MCF 10A (cell line): Measurements from ENCODE around the gene MON2. TPM values are rescaled to one million over a fixed set of nuclear protein-coding genes. Genes with fewer than 3 reads are reported as not detected.
A peak's percentile ranks its signal among the peaks of the same experiment; 100 is the strongest.
"Not testable (repeated sequence)": the region's sequence is repeated elsewhere in the genome, so short reads cannot be mapped to it uniquely, and the experiment has no call there.

Experiments used
- BruUV-seq: library from RNA; stranded (reverse); fragments of 400-500 nt; replicated peaks from 2 replicates; lab custom pipeline; 2021; lab: Mats Ljungman, UMichigan
- CTCF ChIA-PET: fragments of 300-600 bp; sonication (Branson Sonifier 250); formaldehyde crosslinking; extraction: SDS; loops from one replicate; lab custom pipeline; 2021; ENCODE audit warnings: antibody characterized with exemption, inconsistent platforms; lab: Yijun Ruan, JAX
- POLR2A ChIA-PET: fragments of 300-600, 350-650 bp; sonication (Branson Sonifier 250); formaldehyde crosslinking; extraction: SDS; loops from one replicate; lab custom pipeline; 2020; ENCODE audit warnings: antibody characterized with exemption, inconsistent platforms; lab: Yijun Ruan, JAX
- DNase-seq: peaks from one replicate; pipeline ENCODE4 v3.0.0-alpha.2; 2018; ENCODE audit not compliant: unreplicated experiment
- H3K27ac Mint-ChIP-seq: one replicate; pipeline ENCODE4 v1.8.0; 2022; ENCODE audit warnings: mild to moderate bottlenecking, low read depth, mixed read lengths; ENCODE audit not compliant: unreplicated experiment
- H3K27me3 Mint-ChIP-seq: one replicate; pipeline ENCODE4 v1.8.0; 2022; ENCODE audit warnings: mixed read lengths; ENCODE audit not compliant: insufficient read depth, unreplicated experiment
- H3K36me3 Mint-ChIP-seq: one replicate; pipeline ENCODE4 v1.8.0; 2022; ENCODE audit warnings: mild to moderate bottlenecking, moderate library complexity, mixed read lengths; ENCODE audit not compliant: insufficient read depth, unreplicated experiment
- H3K4me1 Mint-ChIP-seq: one replicate; pipeline ENCODE4 v1.8.0; 2022; ENCODE audit warnings: mixed read lengths; ENCODE audit not compliant: insufficient read depth, unreplicated experiment
- H3K4me3 Mint-ChIP-seq: one replicate; pipeline ENCODE4 v1.8.0; 2022; ENCODE audit warnings: mild to moderate bottlenecking, moderate library complexity, mixed read lengths; ENCODE audit not compliant: unreplicated experiment
- H3K9me3 Mint-ChIP-seq: one replicate; pipeline ENCODE4 v1.8.0; 2022; ENCODE audit warnings: mixed read lengths; ENCODE audit not compliant: unreplicated experiment
- CTCF ChIP-seq: fragments of 200-600 bp; IDR thresholded peaks from one replicate; pipeline ENCODE4 v1.8.0; 2022; ENCODE audit warnings: antibody characterized with exemption, mild to moderate bottlenecking; ENCODE audit not compliant: unreplicated experiment
- intact Hi-C: fragments of 100-400 bp; cut with micrococcal nuclease; formaldehyde crosslinking; loops from 2 replicates; pipeline ENCODE4 v1.14.1; 2022
- total RNA-seq: library from RNA; stranded (reverse); gene quantifications from 2 replicates; pipeline ENCODE4 v1.2.3, GENCODE V29; 2022

MON2 gene
- total RNA-seq, 1 experiment from 2014 or later: 49.5 TPM

DNA sequence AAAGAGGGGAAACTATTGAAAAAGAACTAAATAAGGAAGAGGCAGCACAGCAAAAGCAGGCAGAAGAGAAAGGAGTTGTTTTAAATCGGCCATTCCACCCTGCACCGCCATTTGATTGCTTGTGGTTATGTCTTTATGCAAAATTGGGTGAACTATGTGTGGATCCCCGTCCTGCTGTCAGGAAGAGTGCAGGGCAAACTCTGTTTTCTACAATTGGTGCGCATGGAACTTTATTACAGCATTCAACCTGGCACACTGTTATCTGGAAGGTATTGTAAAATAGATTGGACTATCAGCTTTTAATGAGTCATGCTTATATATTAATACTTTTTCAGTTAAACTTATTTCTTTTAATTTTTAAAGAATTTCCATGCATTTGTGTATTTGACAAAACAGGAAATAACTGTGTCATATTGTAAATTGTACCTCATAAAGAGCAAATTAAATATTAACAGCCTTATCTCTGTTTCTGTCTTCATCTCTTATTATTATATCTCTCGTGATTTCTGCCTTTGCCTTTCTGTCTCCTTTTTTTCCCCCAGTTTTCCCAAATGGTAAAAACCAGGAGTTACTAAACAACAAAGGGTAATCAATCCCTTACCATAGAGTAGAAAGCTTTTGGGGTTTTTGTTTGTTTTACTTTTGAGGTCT lies 86.4 kb downstream of the MON2 start:
- Mint-ChIP-seq H3K4me1 (no peaks in the 10 kb centered on the region), H3K36me3 (peaks cover 61% of the 10 kb centered on the region), H3K9me3 (peaks cover 8% of the 10 kb centered on the region), H3K27ac (peak overlapping the region; percentile 80), H3K4me3 (no peak overlapping the region), H3K27me3 (no peaks in the 10 kb centered on the region)
- BruUV-seq: no TSS peak
- no peak for TF ChIP-seq CTCF
- intact Hi-C loops: no loop called here
- POLR2A ChIA-PET: no interaction called here
- CTCF ChIA-PET: no interaction called here
- DNase-seq: no peak

DNA sequence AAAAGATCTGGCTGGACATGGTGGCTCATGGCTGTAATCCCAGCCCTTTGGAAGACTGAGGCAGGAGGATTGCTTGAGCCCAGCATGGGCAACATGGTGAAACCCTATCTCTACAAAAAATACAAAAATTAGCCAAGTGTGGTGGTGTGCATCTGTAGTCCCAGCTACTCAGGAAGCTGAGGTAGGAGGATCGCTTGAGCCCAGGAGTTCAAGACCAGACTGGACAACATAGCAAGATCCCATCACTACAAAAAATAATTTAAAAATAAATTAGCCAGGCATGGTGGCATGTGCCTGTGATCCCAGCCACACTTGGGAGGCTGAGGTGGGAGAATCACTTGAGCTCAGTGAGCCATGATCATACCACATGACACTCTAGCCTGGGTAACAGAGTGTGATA lies 92.7 kb downstream of the MON2 start:
- H3K4me1 Mint-ChIP-seq, intact Hi-C loops, DNase-seq, H3K9me3 Mint-ChIP-seq, H3K4me3 Mint-ChIP-seq, H3K27me3 Mint-ChIP-seq, H3K27ac Mint-ChIP-seq, BruUV-seq, POLR2A ChIA-PET: not testable (repeated sequence)
- CTCF ChIA-PET: interaction anchor here (0.6 kb wide), 1 partner anchor 122 kb away, joined by 3 read pairs; no protein-coding TSS in a partner anchor
- peaks cover 48% of the 10 kb centered on the region for H3K36me3 Mint-ChIP-seq

GRCh38 chr12:62562846-62563245 lies 96.2 kb downstream of the MON2 start:
- TF ChIP-seq CTCF: no peak
- BruUV-seq: no TSS peak
- no peaks in the 10 kb centered on the region for H3K9me3 Mint-ChIP-seq
- H3K4me3 Mint-ChIP-seq: no peak overlapping the region
- H3K4me1 Mint-ChIP-seq: no peaks in the 10 kb centered on the region
- ChIA-PET POLR2A (no interaction called here), CTCF (interaction anchor here (0.8 to 1.5 kb wide), 3 partner anchors 19 to 235 kb away, joined by 3 to 5 read pairs (median 4); no protein-coding TSS in a partner anchor)
- intact Hi-C loops: no loop called here
- H3K27ac Mint-ChIP-seq: no peak overlapping the region
- no peaks in the 10 kb centered on the region for H3K27me3 Mint-ChIP-seq
- peak; percentile 26 for DNase-seq
- H3K36me3 Mint-ChIP-seq: peaks cover 49% of the 10 kb centered on the region

DNA sequence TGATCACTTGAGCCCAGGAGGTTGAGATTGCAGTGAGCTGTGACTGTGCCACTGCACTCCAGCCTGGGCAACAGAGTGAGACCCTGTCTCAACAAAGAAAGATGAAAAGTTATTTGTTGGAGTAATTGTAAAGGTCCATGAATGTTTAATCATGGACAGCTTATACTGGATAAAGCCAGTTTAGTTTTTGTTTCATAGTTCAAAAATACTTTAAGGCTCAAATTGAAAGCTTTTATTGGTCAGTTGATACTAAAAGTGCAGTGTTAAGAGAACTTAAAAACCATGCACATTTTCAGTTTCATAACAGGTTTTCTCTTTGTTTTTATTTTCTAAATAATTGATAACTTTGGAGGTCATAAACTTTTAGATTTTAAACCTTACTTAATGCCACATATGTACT lies 108.4 kb downstream of the MON2 start:
- no peak for TF ChIP-seq CTCF
- no peak for DNase-seq
- POLR2A ChIA-PET: interaction anchor here (0.8 to 1.1 kb wide), 2 partner anchors 10 to 34 kb away, joined by 3 to 4 read pairs; no protein-coding TSS in a partner anchor
- intact Hi-C loops: no loop called here
- Mint-ChIP-seq H3K27me3 (no peaks in the 10 kb centered on the region), H3K4me1 (no peaks in the 10 kb centered on the region), H3K36me3 (peaks cover 23% of the 10 kb centered on the region), H3K9me3 (no peaks in the 10 kb centered on the region), H3K27ac (no peak overlapping the region), H3K4me3 (no peak overlapping the region)
- BruUV-seq: no TSS peak
- CTCF ChIA-PET: interaction anchor here (1.1 to 2.2 kb wide), 5 partner anchors 8 to 238 kb away, joined by 3 to 10 read pairs (median 7); no protein-coding TSS in a partner anchor
